G401 (cell line): Measurements from ENCODE around the gene ITGB1. TPM values are rescaled to one million over a fixed set of nuclear protein-coding genes. Genes with fewer than 3 reads are reported as not detected.

Experiments
- DNase-seq: peaks from one replicate; pipeline ENCODE4 v3.0.0-alpha.2; 2015; ENCODE audit warnings: low spot score
- in situ Hi-C: cut with HindIII; loops from 2 replicates; pipeline ENCODE4 v1.10.0; 2016; ENCODE audit warnings: low sequenced_read_pairs, mixed read lengths
- total RNA-seq: library from RNA; depleted of rRNA; stranded (reverse); fragments of >200 nt; shearing (Covaris generic); gene quantifications from 2 replicates; pipeline ENCODE4 v1.2.3, GENCODE V29; 2014

ITGB1 gene
- total RNA-seq, 1 experiment from 2014 or later, result 444 TPM

DNA sequence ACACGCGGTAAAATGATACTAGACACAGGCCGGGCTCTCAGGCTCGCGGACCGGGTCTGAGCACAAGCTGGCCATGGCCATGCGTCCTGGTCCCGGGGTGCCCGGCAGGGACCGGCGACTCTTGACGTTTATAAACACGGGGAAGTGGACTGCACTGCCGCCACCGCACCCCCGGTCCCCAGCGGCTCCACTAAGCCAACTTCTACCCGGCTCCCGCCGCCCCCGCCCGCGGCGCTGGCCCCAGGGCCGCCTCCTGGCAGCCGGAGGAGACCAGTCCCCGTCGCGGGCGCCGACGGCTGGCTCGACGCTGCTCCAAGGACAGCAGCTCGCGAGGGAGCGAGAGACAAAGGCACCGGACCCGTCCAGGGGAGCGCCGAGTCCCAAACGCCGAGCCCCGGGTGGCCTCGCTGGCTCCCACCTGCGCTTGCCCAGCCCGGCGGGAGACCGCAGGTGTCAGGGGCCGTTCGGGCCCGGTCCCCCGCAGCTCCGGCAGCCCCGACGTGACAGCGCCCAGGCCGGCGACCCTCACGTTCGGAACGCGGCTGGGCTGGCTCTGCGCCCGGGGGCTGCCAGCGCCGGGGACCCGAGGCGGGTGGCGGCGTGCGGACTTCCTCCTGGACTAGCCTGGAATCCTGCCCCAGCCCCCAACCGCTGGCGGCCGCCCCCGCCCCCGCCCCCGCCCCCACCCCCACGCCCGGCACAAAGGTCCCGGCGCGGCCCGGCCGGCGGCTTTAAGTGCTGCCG lies 517 bp downstream of the ITGB1 start:
- DNase-seq, result peak; percentile 60
- in situ Hi-C loops, result no loop called here

DNA sequence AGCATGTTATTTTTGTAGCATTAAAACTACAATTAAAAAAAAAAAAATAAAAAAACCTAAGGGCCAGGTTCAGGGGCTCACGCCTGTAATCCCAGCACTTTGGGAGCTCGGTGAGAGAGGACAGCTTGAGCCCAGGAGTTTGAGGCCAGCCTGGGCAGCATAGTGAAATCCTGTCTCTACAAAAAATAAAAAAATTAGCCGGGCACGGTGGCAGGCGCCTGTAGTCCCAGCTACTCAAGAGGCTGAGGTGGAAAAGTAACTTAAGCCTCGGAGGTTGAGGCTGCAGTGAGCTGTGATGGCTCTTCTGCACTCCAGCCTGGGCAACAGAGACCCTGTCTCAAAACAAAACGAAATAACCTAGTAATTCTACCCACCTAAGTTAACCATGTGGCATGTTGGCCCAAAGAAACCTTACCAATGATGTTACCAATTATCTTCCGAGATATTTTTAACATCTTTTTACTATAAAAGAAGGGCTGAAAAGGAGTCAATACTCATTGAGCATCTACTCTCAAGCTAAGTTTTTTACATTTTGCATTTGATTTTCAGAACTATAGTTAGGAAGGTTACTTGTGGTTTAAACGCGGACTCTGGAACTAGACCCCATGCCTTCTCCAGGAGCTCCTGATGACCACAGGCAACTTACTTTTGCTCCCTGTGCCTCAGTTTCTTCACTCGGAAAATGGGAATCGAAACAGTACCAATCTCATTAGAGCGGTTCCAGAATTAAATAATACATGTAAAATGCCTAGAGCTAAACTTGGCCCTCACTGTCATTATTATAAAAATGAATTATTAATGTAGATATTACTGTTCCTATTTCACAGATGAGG lies 1.4 kb downstream of the ITGB1 start:
- in situ Hi-C loops, result no loop called here
- DNase-seq, result peak; percentile 48

DNA sequence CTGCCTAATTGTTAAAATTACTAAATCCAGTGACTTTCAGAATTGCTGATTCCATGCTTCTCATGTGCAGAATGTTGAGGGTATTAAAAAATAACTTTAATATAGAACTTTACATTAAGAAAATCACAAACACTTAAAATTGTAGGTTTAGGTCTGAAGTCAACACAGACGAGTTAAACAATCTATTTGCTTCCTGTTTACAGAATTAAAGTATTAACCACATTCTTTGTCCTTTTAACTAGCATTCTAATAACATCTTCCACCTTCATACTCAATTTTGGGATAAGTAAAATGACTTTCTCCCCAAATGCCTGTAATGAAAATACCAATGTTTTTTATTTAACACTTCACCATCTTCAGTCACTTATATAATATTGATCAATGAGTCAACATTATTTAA lies 2.2 kb downstream of the ITGB1 start:
- in situ Hi-C loops, result no loop called here
- no peak for DNase-seq

DNA sequence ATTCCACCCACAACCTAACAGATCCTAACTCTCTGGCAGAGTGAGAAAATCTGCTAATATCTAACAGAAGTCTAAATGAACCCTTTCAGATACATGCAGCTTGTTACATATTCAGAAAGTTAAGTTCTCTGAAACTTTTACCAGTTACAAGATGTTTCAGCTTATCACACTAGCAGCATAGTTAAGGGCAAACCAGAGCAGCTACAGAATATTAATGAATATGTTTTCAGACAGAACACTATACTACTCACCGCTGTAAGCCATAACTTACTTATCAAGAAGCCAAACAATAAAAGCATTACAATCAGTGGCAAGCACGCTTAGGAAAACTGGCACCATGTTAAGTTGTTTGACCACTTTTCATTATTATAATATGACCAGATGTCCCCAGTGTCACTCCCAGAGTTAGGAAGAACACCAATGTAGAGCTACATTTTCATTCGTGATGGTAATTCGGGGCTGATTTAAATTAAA lies 2.7 kb downstream of the ITGB1 start:
- in situ Hi-C loops, result no loop called here
- DNase-seq, result peak; percentile 35

DNA sequence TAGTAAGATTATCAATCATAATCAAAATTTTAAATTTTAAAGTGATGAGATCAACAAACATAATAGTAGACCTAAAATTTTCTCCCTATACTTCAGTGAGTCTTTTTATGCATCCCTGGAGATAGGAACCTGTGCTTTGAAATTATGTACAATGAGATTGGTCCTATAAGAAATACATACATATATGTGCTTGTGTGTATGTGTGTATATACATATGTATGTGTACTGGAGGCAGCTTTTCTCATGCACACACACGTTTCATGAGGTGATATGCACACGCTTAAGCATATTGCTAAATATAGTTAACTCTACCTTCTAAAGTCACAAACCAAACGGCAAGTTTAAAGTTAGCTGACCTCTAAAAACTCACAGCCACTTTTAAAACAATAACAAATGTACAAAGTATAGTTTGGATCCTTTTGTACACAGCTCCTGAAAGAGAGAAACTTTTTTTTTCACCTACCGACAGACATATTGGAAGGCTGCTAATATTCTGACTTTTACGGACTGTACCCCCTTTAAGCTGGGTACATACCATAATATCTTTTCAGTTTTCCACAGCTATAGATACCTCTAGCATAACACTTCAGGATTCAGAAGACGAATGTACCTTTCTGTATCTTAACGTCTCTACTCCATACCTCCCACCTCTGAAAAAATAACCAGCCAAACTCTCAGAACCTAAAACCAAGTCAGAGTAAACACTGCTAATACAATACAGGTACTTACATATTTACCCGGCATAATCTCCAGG lies 3.3 kb downstream of the ITGB1 start:
- in situ Hi-C loops, result no loop called here
- peak; percentile 11 for DNase-seq

DNA sequence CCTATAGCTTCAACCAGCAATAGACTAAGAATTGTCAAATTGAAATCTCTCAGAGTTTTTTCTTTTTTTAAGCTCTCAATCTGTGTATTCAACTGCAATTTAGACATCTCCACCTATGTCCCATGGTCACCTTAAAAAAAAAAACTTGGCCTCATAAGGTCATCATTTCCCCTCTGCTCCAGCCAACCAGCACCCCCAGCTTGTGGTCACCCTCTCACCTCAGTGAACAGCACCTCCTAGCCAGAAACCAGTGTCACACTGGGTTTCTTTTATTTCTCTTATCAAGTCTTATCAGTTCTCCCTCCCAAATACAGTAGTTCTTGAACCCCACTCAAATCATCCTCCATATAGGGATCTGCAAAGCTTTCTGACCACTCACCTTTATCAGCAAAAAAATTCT lies 4.0 kb downstream of the ITGB1 start:
- DNase-seq, result peak; percentile 33
- in situ Hi-C loops, result no loop called here

DNA sequence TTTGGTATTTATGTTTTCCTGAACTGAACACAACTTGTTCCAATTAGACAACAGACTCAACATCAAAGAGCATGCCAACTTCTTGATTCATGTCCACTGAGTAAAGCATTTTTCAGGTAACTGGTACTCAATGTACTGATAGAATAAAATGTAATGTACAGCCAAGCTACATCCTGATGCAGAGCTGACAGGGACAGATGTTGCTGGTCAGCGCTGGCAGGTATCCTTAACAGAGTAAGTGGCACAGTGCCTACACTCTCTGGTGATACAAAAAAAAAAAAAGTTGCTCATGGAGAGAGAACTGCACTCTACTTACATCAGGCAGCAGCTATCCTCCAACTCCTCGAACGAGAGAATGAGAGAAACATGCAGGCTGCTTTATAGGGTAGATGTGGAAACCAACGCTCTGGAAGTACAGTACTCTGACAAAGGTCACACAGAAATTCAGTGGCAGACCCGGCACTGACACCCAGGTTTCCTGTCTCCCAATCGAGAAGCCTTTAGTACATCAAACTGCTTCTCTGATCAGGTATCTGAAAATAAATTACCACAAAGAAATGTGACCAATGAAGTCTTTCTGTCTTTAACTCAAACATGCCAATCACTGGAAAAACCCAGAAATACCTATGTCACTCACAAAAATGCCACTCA lies 4.6 kb downstream of the ITGB1 start:
- DNase-seq, result no peak
- in situ Hi-C loops, result no loop called here

DNA sequence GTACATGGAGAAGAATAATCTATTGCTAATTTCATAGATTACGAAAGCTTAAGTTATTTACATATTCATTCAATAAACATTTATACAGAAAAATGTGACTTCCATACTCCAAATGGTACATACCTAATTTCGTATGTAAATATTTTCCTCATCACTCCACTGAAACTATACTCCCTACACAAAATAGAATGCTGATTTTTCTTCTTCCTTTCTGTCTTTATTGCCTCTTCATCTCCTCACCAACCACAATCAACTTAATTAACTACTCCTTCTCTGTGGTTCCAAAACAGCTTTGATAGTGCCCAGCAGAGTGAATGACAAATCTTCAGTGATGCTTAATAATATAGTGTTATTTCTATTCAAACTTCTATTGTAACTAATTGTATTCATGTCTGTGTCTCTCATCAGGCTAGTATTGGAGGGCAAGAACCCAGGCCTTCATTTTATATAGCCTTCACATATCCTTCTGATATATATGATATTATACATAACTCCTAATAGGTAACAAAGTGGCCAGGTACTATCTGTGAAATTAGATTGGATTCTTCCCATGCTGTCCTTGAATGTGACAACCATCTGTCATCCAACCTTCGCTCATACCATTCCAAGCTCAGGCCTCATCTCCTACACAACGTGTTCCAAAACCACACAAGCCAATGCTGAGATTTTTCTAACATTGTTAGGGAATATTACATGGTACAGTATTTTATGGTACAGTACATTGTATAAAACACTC lies 5.3 kb downstream of the ITGB1 start:
- in situ Hi-C loops, result no loop called here
- peak; percentile 66 for DNase-seq

DNA sequence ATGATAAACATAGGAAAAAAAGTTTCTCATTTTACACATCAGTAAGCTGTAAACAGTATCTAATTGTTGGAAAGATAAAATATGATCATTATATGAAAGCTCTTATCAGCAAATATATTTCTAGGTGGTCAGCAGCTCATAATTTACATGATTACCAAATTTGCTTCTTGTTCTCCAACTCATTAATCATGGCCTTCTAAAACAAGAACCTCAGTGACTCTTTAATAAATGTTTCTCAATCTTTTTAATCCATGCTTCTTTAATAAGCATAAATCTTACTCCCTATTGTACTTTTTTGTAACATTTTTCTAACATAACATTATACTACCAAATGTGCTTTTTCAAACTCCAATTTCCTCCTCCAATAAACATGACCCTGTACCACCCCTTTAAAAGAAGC lies 5.9 kb downstream of the ITGB1 start:
- in situ Hi-C loops, result no loop called here
- no peak for DNase-seq

DNA sequence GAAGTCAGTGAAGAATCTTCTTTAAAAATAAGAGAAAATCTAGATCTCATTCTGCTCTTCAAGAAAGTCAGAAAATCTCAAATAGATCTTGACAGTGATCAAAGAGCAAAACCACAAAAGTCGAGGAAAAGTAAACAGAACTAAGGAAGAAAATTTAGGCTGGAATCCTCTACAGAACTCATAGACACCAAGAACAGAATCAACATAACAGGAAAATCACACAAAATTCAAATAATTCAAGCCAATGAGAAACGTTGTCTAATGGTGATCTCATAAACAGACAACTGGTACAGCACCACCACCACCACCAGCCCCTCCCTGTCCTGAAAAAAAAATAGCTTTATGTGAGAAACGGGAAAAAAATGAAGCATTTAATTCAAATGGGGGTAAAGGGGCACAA lies 6.9 kb downstream of the ITGB1 start:
- in situ Hi-C loops, result no loop called here
- DNase-seq, result no peak

DNA sequence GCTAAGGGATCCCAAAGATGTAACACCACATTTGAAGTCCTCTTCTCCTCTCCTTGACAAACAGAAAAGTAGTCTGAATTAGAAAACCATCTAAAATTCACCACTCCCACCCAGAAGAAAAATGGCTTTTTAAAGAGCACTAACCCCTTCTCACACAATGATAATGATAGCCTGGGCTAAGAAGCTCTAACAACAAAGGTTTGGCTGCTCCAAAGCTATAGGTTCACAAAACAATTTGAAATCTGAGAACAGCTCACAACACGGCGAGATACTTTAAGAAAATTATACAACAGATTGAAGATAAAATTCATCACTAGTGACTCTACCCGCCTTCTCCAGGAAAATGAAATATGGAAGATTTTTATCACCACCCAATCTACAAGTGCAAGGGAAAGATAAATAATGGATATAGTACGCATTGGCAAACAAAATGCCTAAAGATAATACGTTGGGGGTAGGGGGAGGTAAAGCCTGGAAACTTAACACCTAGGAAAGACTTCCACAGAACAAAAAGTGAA lies 7.4 kb downstream of the ITGB1 start:
- DNase-seq, result no peak
- in situ Hi-C loops, result no loop called here

DNA sequence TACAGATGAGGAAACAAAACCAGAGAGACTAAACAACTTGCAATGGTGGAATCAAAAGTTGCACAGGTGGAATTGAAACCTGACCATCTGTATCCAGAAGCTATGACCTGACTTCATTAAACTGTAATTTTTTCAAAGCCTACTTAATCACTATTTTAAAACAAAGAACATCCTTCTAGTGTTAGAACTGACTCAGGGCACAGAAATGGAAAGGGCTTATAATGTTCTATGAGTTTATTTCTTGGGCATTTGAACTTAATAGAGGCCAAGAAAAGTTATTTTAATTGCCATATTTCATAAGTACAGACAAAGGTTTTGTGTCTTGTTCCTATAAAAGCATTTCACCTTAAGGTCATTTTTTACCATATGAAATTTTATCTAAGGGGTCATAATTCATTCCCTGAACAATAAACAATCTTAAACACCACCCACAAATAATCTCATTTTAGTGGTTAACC lies 8.8 kb downstream of the ITGB1 start:
- DNase-seq, result no peak
- in situ Hi-C loops, result no loop called here

DNA sequence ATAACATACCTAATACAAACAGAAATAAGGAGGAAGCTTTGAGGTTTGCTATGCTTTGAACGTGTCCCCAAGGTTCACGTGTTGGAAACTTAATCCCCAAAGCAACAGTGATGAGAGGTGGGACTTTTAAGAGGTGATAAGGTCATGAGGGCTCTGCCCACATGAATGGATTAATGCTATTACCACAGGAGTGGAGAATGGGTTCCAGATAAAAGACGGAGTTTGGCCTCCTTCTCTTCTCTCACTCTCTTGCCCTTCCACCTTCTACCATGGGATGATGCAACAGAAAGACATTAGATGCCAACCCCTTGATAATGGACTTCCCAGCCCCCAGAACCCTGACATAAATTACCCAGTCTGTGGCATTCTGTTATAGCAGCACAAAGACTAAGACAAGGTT lies 9.6 kb downstream of the ITGB1 start:
- in situ Hi-C loops, result no loop called here

DNA sequence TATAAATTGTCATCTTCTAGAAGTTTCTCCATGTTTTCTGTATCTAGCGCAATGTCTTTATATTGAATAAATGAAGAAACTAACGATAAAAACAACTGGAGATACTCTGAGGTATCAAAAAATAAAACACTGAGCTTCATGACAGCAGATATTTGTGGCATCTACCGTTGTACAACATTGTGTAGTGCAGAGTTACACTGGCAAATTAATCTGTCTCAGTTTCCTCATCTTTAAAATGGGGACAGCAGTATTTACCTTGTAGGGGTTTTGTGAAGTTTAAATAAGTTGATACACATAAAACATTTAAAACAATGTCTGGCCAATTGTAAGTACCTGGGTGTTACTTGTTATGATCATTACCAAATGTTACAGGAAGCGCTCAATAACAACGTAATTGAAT lies 10.4 kb downstream of the ITGB1 start:
- in situ Hi-C loops, result no loop called here

More for the DNA sequence above, 9.6 kb downstream of the ITGB1 start:
- DNase-seq, result no peak

DNA sequence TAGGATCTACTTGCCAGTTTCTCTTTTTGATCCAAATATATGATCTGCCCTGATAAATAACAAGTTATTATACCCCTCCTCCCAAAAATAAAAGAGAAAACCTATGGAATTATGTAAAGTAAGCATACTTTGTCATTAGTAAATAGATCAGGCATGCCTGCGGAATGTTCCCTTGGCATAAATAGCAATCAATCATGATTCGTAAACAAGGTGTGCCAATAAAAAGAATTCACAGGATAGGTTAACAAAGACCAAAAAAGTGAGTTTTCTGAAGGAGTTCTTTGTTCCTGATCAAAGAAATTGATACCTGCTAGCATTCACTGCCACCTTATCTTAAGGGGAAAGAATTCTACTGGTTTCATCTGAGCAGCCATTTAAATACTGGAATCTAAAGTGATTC lies 11.9 kb downstream of the ITGB1 start:
- DNase-seq, result no peak
- in situ Hi-C loops, result no loop called here

More for the DNA sequence above, 10.4 kb downstream of the ITGB1 start:
- DNase-seq, result no peak

DNA sequence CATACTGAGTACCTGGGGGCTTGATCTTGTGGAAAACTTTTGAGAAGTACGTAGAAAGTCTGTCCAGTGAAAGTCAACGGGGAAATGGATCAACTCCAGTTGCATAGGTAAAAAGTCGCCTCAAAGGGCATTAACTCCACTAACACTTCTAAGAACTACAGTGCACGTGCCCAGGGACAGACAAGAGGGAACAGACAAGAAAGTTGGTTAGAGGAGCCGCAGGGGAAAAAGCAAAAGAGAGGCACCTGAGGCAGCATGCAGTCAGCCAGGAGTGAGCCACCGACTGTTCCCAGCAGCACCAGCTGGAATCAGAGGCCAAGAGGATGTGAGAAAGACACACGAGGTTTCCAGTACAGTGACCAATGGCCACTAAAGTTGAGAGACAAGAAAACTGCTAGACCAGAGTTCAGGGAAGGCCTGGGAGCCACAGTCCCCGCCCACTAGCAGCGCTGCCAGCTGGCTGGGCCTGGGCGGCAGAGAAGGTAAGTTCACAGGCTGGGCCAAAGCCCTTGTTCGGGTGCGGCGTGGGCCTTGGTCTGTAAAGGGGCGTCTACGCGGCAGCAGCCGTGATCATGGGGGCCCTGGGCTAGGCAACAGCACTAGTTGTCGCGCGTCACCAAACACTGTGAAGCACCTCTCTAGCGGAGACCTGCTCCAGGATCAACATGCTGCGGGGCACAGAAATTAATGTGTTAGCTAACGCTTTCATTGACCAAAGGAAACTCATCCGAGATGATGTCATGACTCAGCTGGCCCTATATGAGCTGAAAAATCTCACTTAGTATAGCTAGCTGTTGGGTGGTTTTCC lies 14.0 kb downstream of the ITGB1 start:
- in situ Hi-C loops, result no loop called here
- DNase-seq, result no peak

DNA sequence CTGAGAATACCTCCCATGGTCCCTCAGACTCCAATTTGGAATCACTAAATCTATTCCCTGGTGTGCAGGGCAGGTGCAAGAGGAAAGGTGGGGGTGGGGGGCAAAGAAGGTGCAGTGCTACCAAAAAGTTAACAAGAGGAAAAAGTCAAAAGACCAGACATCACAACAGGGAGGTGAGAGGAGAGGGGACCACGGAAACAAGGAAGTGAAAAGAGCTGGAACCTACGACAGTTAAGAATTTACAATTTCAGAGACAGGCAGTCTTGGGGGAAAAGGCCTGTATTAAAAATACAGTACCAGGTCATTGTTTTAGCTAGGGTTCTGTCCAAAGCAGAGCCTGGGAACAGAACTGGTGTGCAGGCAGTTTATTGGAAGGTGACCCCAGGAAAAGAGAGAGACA lies 14.6 kb downstream of the ITGB1 start:
- in situ Hi-C loops, result no loop called here
- no peak for DNase-seq

DNA sequence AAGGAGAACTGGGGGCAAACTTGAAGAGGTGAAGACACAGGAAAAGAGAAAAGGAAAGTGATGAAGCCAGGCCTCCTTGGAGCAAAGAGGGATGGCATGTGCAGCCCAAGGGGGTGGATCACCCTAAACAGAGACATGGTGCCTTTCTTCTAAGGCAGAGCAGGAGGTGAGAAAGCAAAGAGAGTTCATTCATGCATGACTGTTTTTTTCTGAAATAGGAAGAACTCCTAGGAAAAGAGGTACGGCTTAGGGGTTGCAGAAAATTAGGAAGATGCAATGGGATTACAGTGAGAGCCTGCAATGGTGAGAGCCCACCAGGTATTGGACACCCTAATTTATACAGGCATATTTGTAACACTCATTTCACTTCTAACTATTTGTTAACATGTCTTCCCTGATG lies 15.9 kb downstream of the ITGB1 start:
- in situ Hi-C loops, result no loop called here
- no peak for DNase-seq
